Nucleus accumbens (tissue), 56 donors: ENCODE measurements around the gene RTL10.
A peak's percentile ranks its signal among the peaks of the same experiment; 100 is the strongest.

Experiments used
- DNase-seq, 56 donors: peaks; one replicate each; lab custom pipeline; 2025; lab: John Stamatoyannopoulos, UW

The RTL10 gene

DNA sequence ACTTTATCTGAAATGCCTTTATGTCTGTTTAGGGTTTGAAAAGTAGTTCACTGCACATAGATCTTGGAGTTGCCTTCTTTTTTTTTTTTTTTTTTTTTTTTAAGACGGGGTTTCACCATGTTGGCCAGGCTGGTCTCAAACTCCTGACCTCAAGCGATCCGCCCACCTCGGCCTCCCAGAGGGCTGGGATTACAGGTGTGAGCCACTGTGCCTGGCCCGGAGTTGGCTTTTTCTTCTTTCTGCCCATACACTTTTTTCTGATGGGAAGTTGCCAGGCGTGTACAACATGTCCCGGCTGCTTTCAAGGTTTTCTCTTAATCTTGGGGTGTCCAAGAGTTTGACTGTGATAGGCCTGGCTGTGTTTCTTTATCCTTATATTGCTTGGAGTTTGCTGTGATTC lies 12.9 kb upstream of the RTL10 start:
- no peak for DNase-seq

DNA sequence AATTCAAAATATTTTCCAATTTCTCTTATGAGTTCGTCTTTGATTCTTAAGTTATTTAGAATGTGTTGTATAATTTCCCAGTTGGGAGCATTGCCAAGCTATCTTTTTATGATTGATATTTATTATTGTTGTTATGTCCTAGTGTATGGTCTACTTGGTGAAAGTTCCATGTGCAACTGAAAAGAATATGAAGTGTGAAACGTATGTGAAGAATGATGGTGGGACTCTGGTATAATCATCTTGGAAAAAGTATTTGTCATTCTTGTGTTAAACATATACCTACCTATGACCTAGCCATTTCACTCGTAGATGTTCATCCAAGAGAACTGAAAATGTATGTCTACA lies 12.0 kb upstream of the RTL10 start:
- no peak for DNase-seq

DNA sequence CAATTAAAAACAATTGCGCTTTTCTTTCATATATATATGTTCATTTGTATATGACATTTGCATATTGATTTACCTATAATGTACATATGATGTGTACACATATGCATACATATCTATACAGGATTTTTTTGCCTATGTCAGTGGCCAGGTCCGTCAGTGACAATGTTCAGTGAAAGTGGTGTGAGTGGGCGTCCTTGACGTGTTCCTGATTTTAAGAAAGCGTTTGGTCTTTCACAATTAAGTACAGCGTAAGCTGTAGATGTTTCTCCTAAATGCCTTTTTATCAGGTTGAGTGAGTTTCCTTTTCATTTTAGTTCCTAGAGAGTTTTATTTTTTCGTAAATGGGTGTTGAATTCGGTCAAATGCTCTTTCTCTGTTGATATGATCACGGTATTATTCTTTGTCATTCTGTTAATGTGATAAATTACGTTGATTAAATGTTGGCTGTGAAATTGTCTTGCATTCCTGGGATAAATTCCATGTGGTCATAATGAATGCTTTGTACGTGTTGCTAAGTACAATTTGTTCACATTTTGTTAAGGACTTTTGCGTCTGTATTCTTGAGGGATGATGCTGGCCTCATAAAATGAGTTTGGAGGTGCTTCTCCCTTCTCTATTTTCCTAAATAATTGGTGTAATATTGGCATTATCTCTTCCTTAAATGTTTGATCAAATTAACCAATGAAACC lies 10.6 kb upstream of the RTL10 start:
- no peak for DNase-seq

DNA sequence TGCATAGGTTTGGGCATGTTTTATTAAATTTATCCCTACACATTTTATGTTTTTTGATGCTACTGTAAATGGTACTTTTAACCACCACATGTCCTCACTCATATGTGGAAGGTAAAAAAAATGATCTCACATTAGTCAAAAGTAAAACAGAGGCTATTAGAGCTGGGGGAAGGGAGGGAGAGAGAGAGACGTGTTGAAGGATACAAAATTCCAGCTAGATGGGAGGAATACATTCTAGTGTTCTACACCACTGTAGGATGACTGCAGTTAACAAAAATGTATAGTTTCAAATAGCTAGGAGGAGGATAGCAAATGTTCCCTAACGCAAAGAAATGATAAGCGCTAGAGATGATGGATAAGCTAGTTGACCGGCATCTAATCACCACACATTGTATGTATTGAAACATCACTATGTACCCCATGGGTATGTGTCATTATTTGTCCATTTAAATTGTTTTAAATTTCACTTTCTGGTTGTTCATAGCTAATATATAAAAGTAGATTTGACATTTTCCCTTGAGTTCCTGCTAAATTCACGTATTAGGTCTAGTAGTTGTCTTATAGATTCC lies 9.9 kb upstream of the RTL10 start:
- no peak for DNase-seq

GRCh38 chr22:19863571-19863970 lies 8.9 kb upstream of the RTL10 start:
- DNase-seq = no peak

- no peak for DNase-seq
Observed at GRCh38 chr22:19862619-19863246, 8.1 kb upstream of the RTL10 start.

DNA sequence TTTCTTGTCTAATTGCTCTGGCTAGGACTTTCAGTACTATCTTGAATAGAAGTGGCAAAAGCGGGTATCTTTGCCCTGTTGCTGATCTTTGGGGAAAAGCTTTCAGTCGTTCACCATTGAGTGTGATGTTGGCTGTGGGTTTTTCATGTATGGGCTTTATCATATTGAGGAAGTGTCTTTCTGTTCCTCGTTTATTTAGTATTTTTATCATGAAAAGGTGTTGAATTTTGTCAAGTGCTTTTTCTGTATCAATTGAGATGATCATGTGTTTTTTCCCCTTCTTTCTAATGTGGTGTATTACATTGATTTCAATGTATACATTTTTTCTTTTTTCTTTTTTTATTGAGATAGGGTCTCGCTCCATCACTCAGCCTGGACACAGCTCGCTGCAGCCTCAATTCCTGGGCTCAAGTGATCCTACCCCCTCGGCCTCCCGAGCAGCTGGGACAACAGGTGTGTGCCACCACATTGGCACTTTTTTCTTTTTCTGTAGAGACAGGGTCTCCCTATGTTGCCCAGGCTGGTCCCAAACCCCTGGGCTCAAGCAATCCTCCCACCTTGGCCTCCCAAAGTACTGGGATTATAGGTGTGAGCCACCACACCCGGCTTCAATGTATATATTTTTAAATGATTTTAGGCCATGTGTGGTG lies 5.3 kb upstream of the RTL10 start:
- no peak for DNase-seq

DNA sequence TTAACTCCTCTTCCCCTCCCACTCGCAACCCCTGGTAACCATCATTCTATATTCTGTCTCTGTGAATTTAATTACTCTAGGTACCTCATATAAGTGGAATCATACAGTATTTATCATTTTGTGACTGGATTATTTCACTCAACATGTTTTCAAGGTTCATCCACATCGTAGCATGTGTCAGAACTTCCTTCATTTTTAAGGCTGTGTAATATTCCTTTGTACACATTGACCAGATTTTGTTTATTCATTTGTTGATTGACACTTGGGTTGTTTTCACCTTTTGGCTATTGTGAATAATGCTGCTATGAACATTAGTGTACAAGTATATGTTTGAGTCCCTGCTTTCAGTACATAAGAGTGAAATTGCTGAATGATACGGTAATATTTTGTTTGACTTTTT lies 2.7 kb upstream of the RTL10 start:
- DNase-seq = no peak

- peak in 8 of 56 donors; percentile 19 to 68 (median 45) for DNase-seq
Observed at GRCh38 chr22:19855504-19856409, 1.1 kb upstream of the RTL10 start.

DNA sequence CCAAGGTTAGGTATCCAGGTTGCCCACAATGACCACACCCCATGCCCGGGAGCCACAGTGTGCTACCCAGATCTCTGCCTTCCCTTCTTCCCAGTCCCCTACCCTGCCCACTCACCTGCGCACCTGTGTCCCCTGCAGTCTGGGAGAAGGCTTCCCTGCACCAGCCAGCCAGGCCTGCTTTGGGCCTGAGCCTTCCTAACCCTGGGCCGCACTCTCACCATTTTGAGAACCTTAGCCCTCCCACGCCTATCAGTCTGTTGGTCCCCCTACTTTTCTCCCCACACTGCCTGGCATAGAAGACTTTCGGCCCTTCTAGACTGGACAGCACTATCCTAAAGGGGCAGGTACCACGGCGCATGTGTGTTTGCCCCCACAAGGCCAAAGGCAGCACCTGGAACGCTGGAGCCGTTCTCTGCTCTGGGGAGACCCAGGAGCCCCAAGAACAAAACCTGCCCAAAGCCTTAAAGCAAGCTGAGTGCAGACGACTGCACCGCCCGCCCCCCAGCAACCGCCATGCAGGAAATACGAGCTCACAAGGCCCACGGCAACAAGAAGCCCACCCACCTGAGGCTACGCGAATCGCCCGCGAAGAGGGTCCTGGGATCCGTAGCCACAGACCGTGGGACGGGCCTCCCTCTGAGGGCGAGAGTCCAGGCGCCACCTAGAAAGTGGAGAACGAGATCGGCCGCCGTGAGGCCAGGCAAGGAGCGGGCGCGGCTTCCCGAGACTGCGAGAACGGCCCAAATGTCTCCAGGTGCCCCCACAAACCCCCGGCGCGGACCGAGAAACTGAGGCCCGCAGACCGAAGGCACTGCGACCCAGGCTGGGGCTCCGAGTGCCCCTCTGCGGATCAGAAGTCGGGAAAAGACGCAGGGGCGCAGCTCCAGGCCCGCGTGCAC lies 546 bp downstream of the RTL10 start:
- peak in 1 of 56 donors; percentile 56 for DNase-seq

GRCh38 chr22:19853058-19853878 lies 1.4 kb downstream of the RTL10 start:
- no peak for DNase-seq

DNA sequence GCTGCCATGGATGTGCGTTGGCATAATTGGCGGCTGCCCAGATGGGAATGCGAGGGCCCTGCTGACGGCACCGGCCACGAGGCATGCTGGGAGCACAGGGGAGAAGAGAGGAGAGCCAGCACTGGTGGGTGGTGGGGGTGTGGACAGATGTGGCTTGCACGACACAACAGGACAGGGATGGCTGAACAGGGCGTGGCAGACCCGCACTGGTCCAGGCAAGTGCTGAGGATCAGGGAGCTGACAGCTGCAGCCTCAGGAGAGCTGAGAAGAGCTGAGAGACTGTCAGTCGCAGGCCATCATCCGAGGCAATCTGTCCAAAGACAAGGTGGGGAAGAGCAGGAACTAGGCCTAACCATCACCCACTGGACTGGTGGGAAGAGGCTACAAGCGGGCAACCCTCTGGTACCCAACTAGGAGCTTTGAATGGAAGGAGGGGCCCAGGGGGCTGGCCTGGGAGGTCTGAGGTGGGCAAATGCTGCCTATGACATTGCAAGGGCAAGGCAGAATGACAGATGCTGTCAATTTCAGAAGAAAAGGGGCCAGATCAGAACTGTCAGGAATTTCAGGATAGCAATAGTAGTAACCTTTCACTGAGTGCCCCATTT lies 2.4 kb downstream of the RTL10 start:
- no peak for DNase-seq

GRCh38 chr22:19851291-19852176 lies 3.1 kb downstream of the RTL10 start:
- DNase-seq = no peak

- DNase-seq = no peak
Observed at GRCh38 chr22:19850763-19851109, 3.9 kb downstream of the RTL10 start.

DNA sequence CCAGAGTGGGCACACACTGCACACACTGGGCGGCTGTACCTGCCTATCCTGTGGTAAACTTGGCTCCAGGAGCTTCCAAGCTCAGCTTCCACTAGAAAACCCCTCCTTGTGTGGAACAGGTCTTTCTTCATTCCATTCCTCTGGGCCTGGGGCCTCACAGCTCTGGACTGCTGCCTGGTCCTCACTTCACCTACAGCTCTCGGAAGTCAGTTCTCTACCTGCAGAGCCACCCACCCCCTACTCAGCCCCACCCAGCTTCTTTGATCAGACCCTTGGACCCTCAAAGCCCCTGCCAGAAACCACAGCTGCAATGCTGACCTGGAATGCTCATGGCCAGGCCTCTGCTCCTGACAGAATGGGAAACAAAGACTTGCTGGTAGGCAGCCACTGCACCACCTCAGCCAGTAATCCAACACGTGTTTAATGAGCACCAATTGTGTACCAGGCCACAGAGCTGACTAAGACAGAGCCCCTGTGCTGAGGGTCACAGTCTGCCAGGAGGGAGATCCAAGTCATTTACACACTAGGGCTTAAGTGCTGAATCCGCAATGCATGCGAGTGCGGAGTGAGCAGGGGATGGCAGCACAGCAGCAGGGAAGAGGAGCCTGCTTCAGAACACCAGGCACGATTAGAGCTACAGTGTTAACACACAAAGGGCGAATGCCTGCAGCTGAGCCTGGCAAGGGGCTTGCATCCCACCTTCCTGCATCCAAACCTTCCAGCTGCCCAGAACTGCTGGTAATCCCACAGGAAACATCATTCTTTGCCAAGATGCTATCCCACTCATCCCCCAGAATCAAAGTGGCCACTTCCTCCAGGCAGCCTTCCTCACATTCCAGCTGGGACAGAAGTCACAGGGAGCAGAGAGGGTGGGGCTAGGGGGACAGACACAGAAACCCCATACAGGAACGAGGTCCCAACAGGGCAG lies 4.6 kb downstream of the RTL10 start:
- no peak for DNase-seq
